ENCODE measurements around the gene DCC. TPM values are rescaled to one million over a fixed set of nuclear protein-coding genes. Genes with fewer than 3 reads are reported as not detected.

DCC gene
- polyA plus RNA-seq, 1 experiment = 0.67 TPM

GRCh38 chr18:52468496-52468895 is 128.5 kb downstream of the DCC start:
- no peak for TF ChIP-seq CTCF (IDR thresholded peaks at IDR 0.05; ENCODE audit: low read depth, low read length)
- DNase-seq (ENCODE audit: low read depth, low spot score) = no peak
- Histone ChIP-seq H3K4me3 (ENCODE audit: low read depth, low read length) (no peak overlapping the region), H3K9me3 (ENCODE audit: control insufficient read depth, insufficient read depth, low read length) (no peaks in the 10 kb centered on the region), H3K27ac (ENCODE audit: low read depth, low read length) (no peak overlapping the region), H3K27me3 (ENCODE audit: control insufficient read depth, insufficient read depth, low read length) (no peaks in the 10 kb centered on the region)
- CTCF ChIA-PET = no interaction called here
- POLR2A ChIA-PET = no interaction called here

- Histone ChIP-seq H3K9me3 (ENCODE audit: control insufficient read depth, insufficient read depth, low read length) (no peaks in the 10 kb centered on the region), H3K27me3 (ENCODE audit: control insufficient read depth, insufficient read depth, low read length) (no peaks in the 10 kb centered on the region), H3K27ac (ENCODE audit: low read depth, low read length) (no peak overlapping the region), H3K4me3 (ENCODE audit: low read depth, low read length) (no peak overlapping the region)
- no peak for TF ChIP-seq CTCF (IDR thresholded peaks at IDR 0.05; ENCODE audit: low read depth, low read length)
- DNase-seq (ENCODE audit: low read depth, low spot score) = no peak
- ChIA-PET POLR2A (no interaction called here), CTCF (no interaction called here)
These were observed 135.3 kb downstream of the DCC start for GRCh38 chr18:52475325-52475724.

- no peak for DNase-seq (ENCODE audit: low read depth, low spot score)
- ChIA-PET POLR2A (no interaction called here), CTCF (no interaction called here)
- no peaks in the 10 kb centered on the region for H3K27me3 ChIP-seq (ENCODE audit: control insufficient read depth, insufficient read depth, low read length)
- H3K4me3 ChIP-seq (ENCODE audit: low read depth, low read length) = no peak overlapping the region
- TF ChIP-seq CTCF (IDR thresholded peaks at IDR 0.05; ENCODE audit: low read depth, low read length) = no peak
- no peak overlapping the region for H3K27ac ChIP-seq (ENCODE audit: low read depth, low read length)
- no peaks in the 10 kb centered on the region for H3K9me3 ChIP-seq (ENCODE audit: control insufficient read depth, insufficient read depth, low read length)
These were observed 141.1 kb downstream of the DCC start for GRCh38 chr18:52481116-52481515.

- ChIA-PET POLR2A (no interaction called here), CTCF (no interaction called here)
- DNase-seq (ENCODE audit: low read depth, low spot score) = no peak
- H3K4me3 ChIP-seq (ENCODE audit: low read depth, low read length) = no peak overlapping the region
- H3K9me3 ChIP-seq (ENCODE audit: control insufficient read depth, insufficient read depth, low read length) = no peaks in the 10 kb centered on the region
- no peak overlapping the region for H3K27ac ChIP-seq (ENCODE audit: low read depth, low read length)
- peak; percentile 25; the same call in 1 of the 2 replicates for TF ChIP-seq CTCF (IDR thresholded peaks at IDR 0.05; ENCODE audit: low read depth, low read length)
- no peaks in the 10 kb centered on the region for H3K27me3 ChIP-seq (ENCODE audit: control insufficient read depth, insufficient read depth, low read length)
These were observed 145.0 kb downstream of the DCC start for GRCh38 chr18:52484977-52485376.

- no peak for TF ChIP-seq CTCF (IDR thresholded peaks at IDR 0.05; ENCODE audit: low read depth, low read length)
- ChIA-PET POLR2A (no interaction called here), CTCF (no interaction called here)
- no peaks in the 10 kb centered on the region for H3K9me3 ChIP-seq (ENCODE audit: control insufficient read depth, insufficient read depth, low read length)
- no peak overlapping the region for H3K4me3 ChIP-seq (ENCODE audit: low read depth, low read length)
- H3K27me3 ChIP-seq (ENCODE audit: control insufficient read depth, insufficient read depth, low read length) = no peaks in the 10 kb centered on the region
- DNase-seq (ENCODE audit: low read depth, low spot score) = no peak
- no peak overlapping the region for H3K27ac ChIP-seq (ENCODE audit: low read depth, low read length)
These were observed 146.1 kb downstream of the DCC start for GRCh38 chr18:52486052-52486451.

Measured in AG04450 (cell line).